C4-2B (cell line): ENCODE measurements around the gene MCM3AP.

Experiments used
- ZFX ChIP-seq: fragments of 450-650 bp; IDR thresholded peaks from 2 replicates; pipeline ENCODE4 v1.6.1; 2017
- TF ChIP-seq, protein P1 (sequence below): fragments of 450-650 bp; conservative IDR thresholded peaks from 2 replicates; pipeline ENCODE4 v1.5.1; 2017; ENCODE audit warnings: mild to moderate bottlenecking

DNA sequence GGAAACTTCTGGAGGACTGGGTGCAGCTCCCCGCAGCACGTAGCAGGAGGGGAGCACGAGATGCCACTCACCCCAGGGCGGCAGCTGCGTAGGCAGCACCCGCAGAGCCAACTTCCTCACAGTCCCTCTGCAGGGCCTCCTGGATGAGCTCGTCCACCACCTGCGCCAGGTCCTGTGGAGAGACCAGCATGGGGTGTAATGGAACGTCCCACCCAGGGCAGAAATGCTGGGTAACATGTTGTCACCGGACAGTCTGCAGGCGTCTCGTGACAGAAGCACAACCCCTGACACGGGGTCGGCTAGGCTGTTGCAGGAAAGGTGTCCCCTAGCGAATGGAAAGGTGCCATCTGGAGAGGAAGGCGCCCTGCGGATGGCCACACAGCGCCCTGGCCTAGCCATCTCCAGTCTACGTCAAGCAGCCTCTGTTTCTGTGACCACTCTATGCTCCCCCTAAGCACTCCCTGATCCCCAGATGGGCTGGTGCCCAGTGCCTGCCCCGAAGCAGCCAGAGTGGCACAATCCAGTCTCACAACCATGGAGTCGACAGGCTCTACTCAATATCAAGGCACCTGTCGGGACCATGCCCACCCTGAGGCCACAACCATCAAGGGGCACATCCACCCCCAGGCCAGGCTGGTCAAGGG, 21.2 kb downstream of the MCM3AP start:
- TF ChIP-seq, protein P1, sequence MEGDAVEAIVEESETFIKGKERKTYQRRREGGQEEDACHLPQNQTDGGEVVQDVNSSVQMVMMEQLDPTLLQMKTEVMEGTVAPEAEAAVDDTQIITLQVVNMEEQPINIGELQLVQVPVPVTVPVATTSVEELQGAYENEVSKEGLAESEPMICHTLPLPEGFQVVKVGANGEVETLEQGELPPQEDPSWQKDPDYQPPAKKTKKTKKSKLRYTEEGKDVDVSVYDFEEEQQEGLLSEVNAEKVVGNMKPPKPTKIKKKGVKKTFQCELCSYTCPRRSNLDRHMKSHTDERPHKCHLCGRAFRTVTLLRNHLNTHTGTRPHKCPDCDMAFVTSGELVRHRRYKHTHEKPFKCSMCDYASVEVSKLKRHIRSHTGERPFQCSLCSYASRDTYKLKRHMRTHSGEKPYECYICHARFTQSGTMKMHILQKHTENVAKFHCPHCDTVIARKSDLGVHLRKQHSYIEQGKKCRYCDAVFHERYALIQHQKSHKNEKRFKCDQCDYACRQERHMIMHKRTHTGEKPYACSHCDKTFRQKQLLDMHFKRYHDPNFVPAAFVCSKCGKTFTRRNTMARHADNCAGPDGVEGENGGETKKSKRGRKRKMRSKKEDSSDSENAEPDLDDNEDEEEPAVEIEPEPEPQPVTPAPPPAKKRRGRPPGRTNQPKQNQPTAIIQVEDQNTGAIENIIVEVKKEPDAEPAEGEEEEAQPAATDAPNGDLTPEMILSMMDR, result no peak
- no peak for TF ChIP-seq ZFX
